Hematopoietic multipotent progenitor cell treated with erythropoietin and hydrocortisone succinate and interleukin-3 and kit ligand, for 8 days (in vitro differentiated cells): ENCODE results near the gene PDZRN3.
"Not testable (repeated sequence)": the region's sequence is repeated elsewhere in the genome, so short reads cannot be mapped to it uniquely, and the experiment has no call there.

Experiments used
- DNase-seq: peaks from one replicate; pipeline ENCODE4 v3.0.0-alpha.2; 2015

Gene PDZRN3

GRCh38 chr3:73484656-73485248 lies 140.0 kb downstream of the PDZRN3 start:
- DNase-seq = no peak

GRCh38 chr3:73481888-73482287 lies 142.9 kb downstream of the PDZRN3 start:
- no peak for DNase-seq

- DNase-seq = no peak
These were observed 144.5 kb downstream of the PDZRN3 start for GRCh38 chr3:73480187-73480672.

- no peak for DNase-seq
These were observed 145.4 kb downstream of the PDZRN3 start for GRCh38 chr3:73479325-73479724.

GRCh38 chr3:73478858-73479257 lies 145.9 kb downstream of the PDZRN3 start:
- DNase-seq = no peak

- no peak for DNase-seq
These were observed 149.0 kb downstream of the PDZRN3 start for GRCh38 chr3:73475717-73476116.

GRCh38 chr3:73475175-73475574 lies 149.6 kb downstream of the PDZRN3 start:
- DNase-seq = no peak

- no peak for DNase-seq
These were observed 150.1 kb downstream of the PDZRN3 start for GRCh38 chr3:73474619-73475018.

- no peak for DNase-seq
These were observed 150.8 kb downstream of the PDZRN3 start for GRCh38 chr3:73473898-73474416.

- DNase-seq = no peak
These were observed 151.4 kb downstream of the PDZRN3 start for GRCh38 chr3:73473181-73473897.

GRCh38 chr3:73471986-73472787 lies 152.6 kb downstream of the PDZRN3 start:
- DNase-seq = no peak

GRCh38 chr3:73470860-73471259 lies 153.9 kb downstream of the PDZRN3 start:
- no peak for DNase-seq

- no peak for DNase-seq
These were observed 155.4 kb downstream of the PDZRN3 start for GRCh38 chr3:73469331-73469730.

- no peak for DNase-seq
These were observed 157.5 kb downstream of the PDZRN3 start for GRCh38 chr3:73467211-73467610.

- no peak for DNase-seq
These were observed 158.8 kb downstream of the PDZRN3 start for GRCh38 chr3:73465926-73466325.

GRCh38 chr3:73464126-73464525 lies 160.6 kb downstream of the PDZRN3 start:
- not testable (repeated sequence) for DNase-seq

- DNase-seq = no peak
These were observed 163.2 kb downstream of the PDZRN3 start for GRCh38 chr3:73461547-73461946.

GRCh38 chr3:73459711-73460110 lies 165.0 kb downstream of the PDZRN3 start:
- no peak for DNase-seq

GRCh38 chr3:73453666-73454065 lies 171.1 kb downstream of the PDZRN3 start:
- DNase-seq = no peak

- DNase-seq = no peak
These were observed 172.0 kb downstream of the PDZRN3 start for GRCh38 chr3:73452729-73453128.

GRCh38 chr3:73451301-73451944 lies 173.3 kb downstream of the PDZRN3 start:
- no peak for DNase-seq

- DNase-seq = no peak
These were observed 175.0 kb downstream of the PDZRN3 start for GRCh38 chr3:73449774-73450173.

GRCh38 chr3:73448761-73449301 lies 175.9 kb downstream of the PDZRN3 start:
- DNase-seq = no peak
